Activated CD4-positive, alpha-beta T cell treated with anti-CD3 and anti-CD28 coated beads for 36 hours (primary cell): Measurements from ENCODE around the gene NOCT. TPM values are rescaled to one million over a fixed set of nuclear protein-coding genes. Genes with fewer than 3 reads are reported as not detected.
"Not testable (repeated sequence)": the region's sequence is repeated elsewhere in the genome, so short reads cannot be mapped to it uniquely, and the experiment has no call there.

Experiments used
- ATAC-seq: fragments of 200-7000 bp; cut with Tn5 transposase; one replicate; pipeline ENCODE4 v1.10.0; 2021; ENCODE audit warnings: mild to moderate bottlenecking, moderate library complexity
- CTCF ChIA-PET: fragments of 350-600 bp; sonication (Branson Sonifier 250); formaldehyde crosslinking; loops from one replicate; lab custom pipeline; 2021; ENCODE audit warnings: antibody characterized with exemption; lab: Charles Lee
- POLR2A ChIA-PET: fragments of 350-600 bp; sonication (Branson Sonifier 250); formaldehyde crosslinking; loops from one replicate; lab custom pipeline; 2021; ENCODE audit warnings: antibody characterized with exemption, inconsistent platforms; lab: Charles Lee
- DNase-seq: peaks from one replicate; pipeline ENCODE4 v3.0.0-alpha.2; 2020
- H3K27ac Mint-ChIP-seq: one replicate; pipeline ENCODE4 v1.8.0; 2021; ENCODE audit warnings: mixed read lengths
- H3K27me3 Mint-ChIP-seq: one replicate; pipeline ENCODE4 v1.8.0; 2021; ENCODE audit warnings: mixed read lengths
- H3K36me3 Mint-ChIP-seq: one replicate; pipeline ENCODE4 v1.8.0; 2021; ENCODE audit warnings: low read depth, mixed read lengths
- H3K4me1 Mint-ChIP-seq: one replicate; pipeline ENCODE4 v1.8.0; 2021; ENCODE audit warnings: mixed read lengths
- H3K4me3 Mint-ChIP-seq: one replicate; pipeline ENCODE4 v1.8.0; 2021; ENCODE audit warnings: mild to moderate bottlenecking, moderate library complexity, mixed read lengths
- H3K9me3 Mint-ChIP-seq: one replicate; pipeline ENCODE4 v1.8.0; 2021; ENCODE audit warnings: low read depth, mixed read lengths
- intact Hi-C, 2 experiments: fragments of 100-400 bp; cut with DNase I in 1 of 2; cut with micrococcal nuclease in 1 of 2; formaldehyde crosslinking; loops; one replicate each; pipeline versions ENCODE4 v1.14.2 to v1.15.1; 2022 to 2024; cut with DNase I, micrococcal nuclease
- total RNA-seq, 2 experiments: library from RNA; stranded (reverse); gene quantifications; one replicate each; pipeline ENCODE4 v1.2.3, GENCODE V29; 2021

The NOCT gene
- total RNA-seq, 2 experiments from 2014 or later = 16.5 to 20.5 TPM

GRCh38 chr4:139011225-139011950 lies 4.2 kb upstream of the NOCT start:
- Mint-ChIP-seq H3K9me3 (peaks cover 2% of the 10 kb centered on the region), H3K4me1 (peaks cover 18% of the 10 kb centered on the region), H3K27ac (no peak overlapping the region), H3K4me3 (no peak overlapping the region), H3K27me3 (no peaks in the 10 kb centered on the region), H3K36me3 (peaks cover 3% of the 10 kb centered on the region)
- ChIA-PET POLR2A (no interaction called here), CTCF (no interaction called here)
- DNase-seq (no peak), ATAC-seq (no peak)
- intact Hi-C loops = loop anchor here (10.0 kb wide), 2 partner anchors 543 to 1363 kb away; partner anchors contain the start of genes SCOC (in 1 of the 2) and SETD7 (in 1 of the 2)

- POLR2A ChIA-PET = interaction anchor here (0.6 to 1.5 kb wide), 4 partner anchors 21 to 605 kb away, joined by 3 to 4 read pairs (median 4); no protein-coding TSS in a partner anchor
- Mint-ChIP-seq H3K27ac (peak overlapping the region; percentile 96), H3K36me3 (peaks cover 13% of the 10 kb centered on the region), H3K27me3 (no peaks in the 10 kb centered on the region), H3K4me3 (peak overlapping the region; percentile 90), H3K9me3 (no peaks in the 10 kb centered on the region), H3K4me1 (peaks cover 35% of the 10 kb centered on the region)
- intact Hi-C loops = loop anchor here (1.0 to 10.0 kb wide), 13 partner anchors 69 to 1510 kb away; partner anchors contain the start of genes NAA15 (in 2 of the 2), ELF2 (in 1 of the 2), ELMOD2 (in 1 of the 2) and MAML3 (in 1 of the 2)
- ATAC-seq (peak; percentile 30), DNase-seq (no peak)
- CTCF ChIA-PET = interaction anchor here (0.6 to 3.9 kb wide), 10 partner anchors 10 to 286 kb away, joined by 3 to 31 read pairs (median 3); no protein-coding TSS in a partner anchor
Measured at GRCh38 chr4:139014371-139015268, 961 bp upstream of the NOCT start.

GRCh38 chr4:139015948-139016471 lies 429 bp downstream of the NOCT start:
- H3K27me3 Mint-ChIP-seq = no peaks in the 10 kb centered on the region
- POLR2A ChIA-PET = interaction anchor here (1.0 to 1.1 kb wide), 2 partner anchors 67 to 284 kb away, joined by 3 to 4 read pairs; no protein-coding TSS in a partner anchor

DNA sequence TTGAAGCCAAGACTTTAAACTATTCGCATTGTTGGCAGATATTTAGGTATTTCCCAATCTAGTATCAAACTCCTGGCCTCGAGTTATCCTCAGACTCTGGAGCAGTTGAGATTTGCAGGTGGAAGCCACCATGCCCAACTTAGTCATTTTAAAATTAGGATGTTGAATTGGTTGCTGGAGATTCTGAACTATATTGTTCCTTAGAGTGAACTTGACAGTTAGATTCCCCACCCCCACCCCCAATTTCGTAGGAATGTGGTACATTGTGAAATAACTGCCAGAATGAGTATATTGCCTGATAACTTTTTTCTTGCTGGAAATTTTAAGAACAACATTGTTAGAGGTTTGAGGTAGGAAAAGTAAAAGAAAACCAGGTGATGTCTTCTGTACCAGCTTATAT lies 2.3 kb downstream of the NOCT start:
- Mint-ChIP-seq H3K27ac (peak overlapping the region; percentile 13), H3K9me3 (no peaks in the 10 kb centered on the region), H3K4me3 (peak overlapping the region; percentile 2), H3K4me1 (peaks cover 45% of the 10 kb centered on the region), H3K27me3 (no peaks in the 10 kb centered on the region), H3K36me3 (peaks cover 22% of the 10 kb centered on the region)
- POLR2A ChIA-PET = interaction anchor here (2.2 kb wide), 1 partner anchor 10 kb away, joined by 5 read pairs; no protein-coding TSS in a partner anchor
- DNase-seq (no peak), ATAC-seq (no peak)
- intact Hi-C loops = loop anchor here (5.0 to 10.0 kb wide), 5 partner anchors 537 to 1357 kb away; partner anchors contain the start of genes MAML3 (in 1 of the 2), SCOC (in 1 of the 2), SETD7 (in 1 of the 2) and SLC7A11 (in 1 of the 2)
- CTCF ChIA-PET = interaction anchor here (1.0 to 4.9 kb wide), 2 partner anchors 9 to 12 kb away, joined by 4 to 45 read pairs; no protein-coding TSS in a partner anchor

More at GRCh38 chr4:139015948-139016471, 429 bp downstream of the NOCT start:
- Mint-ChIP-seq H3K9me3 (no peaks in the 10 kb centered on the region), H3K36me3 (peaks cover 19% of the 10 kb centered on the region), H3K4me1 (peaks cover 42% of the 10 kb centered on the region), H3K27ac (peak overlapping the region; percentile 94), H3K4me3 (peak overlapping the region; percentile 90)
- DNase-seq = peak; percentile 67
- no peak for ATAC-seq
- intact Hi-C loops = loop anchor here (1.0 to 10.0 kb wide), 13 partner anchors 67 to 1509 kb away; partner anchors contain the start of genes NAA15 (in 2 of the 2), ELF2 (in 1 of the 2), ELMOD2 (in 1 of the 2) and MAML3 (in 1 of the 2)
- CTCF ChIA-PET = interaction anchor here (0.7 to 3.9 kb wide), 5 partner anchors 13 to 250 kb away, joined by 3 to 31 read pairs (median 3); no protein-coding TSS in a partner anchor

DNA sequence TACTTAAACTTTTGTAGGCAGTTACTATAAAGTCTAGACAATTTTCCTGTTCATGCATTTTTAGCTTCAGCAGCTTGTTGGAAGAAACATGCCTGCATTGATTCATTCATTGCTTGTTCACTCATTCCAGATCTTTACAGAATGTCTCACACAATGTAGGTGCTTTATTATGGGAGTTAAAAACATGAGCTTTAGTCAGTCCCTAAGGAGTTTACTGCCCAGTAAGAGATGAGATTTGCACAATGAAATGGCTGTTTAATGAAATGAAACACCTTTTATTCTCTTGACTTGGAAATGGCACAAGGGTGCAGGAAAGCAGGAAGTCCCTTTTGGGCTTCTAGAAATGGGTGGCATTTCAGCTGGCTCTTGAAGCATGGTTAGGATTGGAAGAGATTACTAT lies 2.9 kb downstream of the NOCT start:
- Mint-ChIP-seq H3K4me3 (peak overlapping the region; percentile 2), H3K27ac (peak overlapping the region; percentile 13), H3K9me3 (no peaks in the 10 kb centered on the region), H3K27me3 (no peaks in the 10 kb centered on the region), H3K4me1 (peaks cover 44% of the 10 kb centered on the region), H3K36me3 (peaks cover 22% of the 10 kb centered on the region)
- CTCF ChIA-PET = interaction anchor here (0.8 to 4.9 kb wide), 3 partner anchors 9 to 34 kb away, joined by 3 to 45 read pairs (median 4); no protein-coding TSS in a partner anchor
- DNase-seq (no peak), ATAC-seq (no peak)
- POLR2A ChIA-PET = interaction anchor here (0.9 to 2.2 kb wide), 2 partner anchors 10 to 12 kb away, joined by 3 to 5 read pairs; no protein-coding TSS in a partner anchor
- intact Hi-C loops = loop anchor here (5.0 to 10.0 kb wide), 5 partner anchors 536 to 1356 kb away; partner anchors contain the start of genes MAML3 (in 1 of the 2), SCOC (in 1 of the 2), SETD7 (in 1 of the 2) and SLC7A11 (in 1 of the 2)

- no peaks in the 10 kb centered on the region for H3K9me3 Mint-ChIP-seq
- peaks cover 37% of the 10 kb centered on the region for H3K4me1 Mint-ChIP-seq
- H3K36me3 Mint-ChIP-seq = peaks cover 24% of the 10 kb centered on the region
- ATAC-seq (no peak), DNase-seq (no peak)
- intact Hi-C loops = loop anchor here (5.0 to 10.0 kb wide), 5 partner anchors 536 to 1356 kb away; partner anchors contain the start of genes MAML3 (in 1 of the 2), SCOC (in 1 of the 2), SETD7 (in 1 of the 2) and SLC7A11 (in 1 of the 2)
- no peak overlapping the region for H3K27ac Mint-ChIP-seq
- ChIA-PET CTCF (interaction anchor here (0.8 to 4.9 kb wide), 4 partner anchors 8 to 594 kb away, joined by 3 to 45 read pairs (median 4); no protein-coding TSS in a partner anchor), POLR2A (interaction anchor here (0.6 to 2.2 kb wide), 3 partner anchors 9 to 11 kb away, joined by 3 to 5 read pairs (median 4); no protein-coding TSS in a partner anchor)
- H3K4me3 Mint-ChIP-seq = no peak overlapping the region
- H3K27me3 Mint-ChIP-seq = no peaks in the 10 kb centered on the region
Measured at GRCh38 chr4:139018971-139019758, 3.6 kb downstream of the NOCT start.

GRCh38 chr4:139020384-139020783 lies 4.8 kb downstream of the NOCT start:
- DNase-seq (no peak), ATAC-seq (no peak)
- Mint-ChIP-seq H3K4me3 (no peak overlapping the region), H3K4me1 (peaks cover 27% of the 10 kb centered on the region), H3K27me3 (no peaks in the 10 kb centered on the region), H3K9me3 (no peaks in the 10 kb centered on the region), H3K36me3 (peaks cover 25% of the 10 kb centered on the region), H3K27ac (no peak overlapping the region)
- ChIA-PET POLR2A (interaction anchor here (0.6 to 2.2 kb wide), 2 partner anchors 8 to 12 kb away, joined by 4 to 5 read pairs; no protein-coding TSS in a partner anchor), CTCF (interaction anchor here (0.6 to 4.9 kb wide), 3 partner anchors 9 to 595 kb away, joined by 3 to 45 read pairs (median 3); no protein-coding TSS in a partner anchor)
- intact Hi-C loops = no loop called here

DNA sequence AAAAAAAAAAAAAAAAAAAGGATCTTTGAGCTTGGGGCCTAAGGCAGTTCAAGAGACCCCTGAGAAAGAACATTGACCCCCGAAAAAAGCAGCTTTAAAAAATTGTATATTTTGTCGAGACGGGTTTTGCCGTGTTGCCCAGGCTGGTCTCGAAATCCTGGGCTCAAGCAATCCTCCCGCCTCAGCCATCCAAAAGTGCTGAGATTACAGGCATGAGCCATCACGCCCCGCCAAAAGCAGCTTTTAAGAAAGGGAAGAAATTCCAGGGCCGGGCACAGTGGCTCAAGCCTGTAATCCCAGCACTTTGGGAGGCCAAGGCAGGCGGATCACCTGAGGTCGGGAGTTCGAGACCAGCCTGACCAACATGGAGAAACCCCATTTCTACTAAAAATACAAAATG lies 5.5 kb downstream of the NOCT start:
- H3K27me3 Mint-ChIP-seq, DNase-seq, H3K27ac Mint-ChIP-seq, POLR2A ChIA-PET, H3K4me3 Mint-ChIP-seq, H3K9me3 Mint-ChIP-seq, intact Hi-C loops, ATAC-seq: not testable (repeated sequence)
- peaks cover 25% of the 10 kb centered on the region for H3K36me3 Mint-ChIP-seq
- peaks cover 27% of the 10 kb centered on the region for H3K4me1 Mint-ChIP-seq
- CTCF ChIA-PET = interaction anchor here (4.9 kb wide), 1 partner anchor 9 kb away, joined by 45 read pairs; no protein-coding TSS in a partner anchor

DNA sequence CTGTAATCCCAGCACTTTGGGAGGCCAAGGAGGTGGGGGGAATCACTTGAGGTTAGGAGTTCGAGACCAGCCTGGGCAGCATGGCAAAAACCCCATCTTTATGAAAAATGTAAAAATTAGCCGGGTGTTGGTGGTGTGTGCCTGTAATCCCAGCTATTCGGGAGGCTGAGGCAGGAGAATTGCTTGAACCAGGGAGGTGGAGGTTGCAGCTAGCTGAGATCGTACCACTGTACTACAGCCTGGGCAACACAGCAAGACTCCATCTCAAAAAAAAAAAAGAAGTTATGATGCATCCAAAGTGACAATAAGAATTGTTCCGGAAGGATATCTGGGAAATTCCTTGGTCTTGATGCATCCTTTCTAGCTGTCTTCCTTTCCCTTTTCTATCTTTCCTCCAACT lies 7.3 kb downstream of the NOCT start:
- Mint-ChIP-seq H3K4me1 (peaks cover 24% of the 10 kb centered on the region), H3K27me3 (no peaks in the 10 kb centered on the region), H3K27ac (no peak overlapping the region), H3K36me3 (peaks cover 21% of the 10 kb centered on the region), H3K4me3 (no peak overlapping the region), H3K9me3 (no peaks in the 10 kb centered on the region)
- ATAC-seq (no peak), DNase-seq (no peak)
- ChIA-PET POLR2A (interaction anchor here (0.6 kb wide), 2 partner anchors 18 to 89 kb away, joined by 3 to 5 read pairs; no protein-coding TSS in a partner anchor), CTCF (interaction anchor here (0.6 to 1.3 kb wide), 3 partner anchors 22 to 514 kb away, joined by 3 to 4 read pairs (median 3); no protein-coding TSS in a partner anchor)
- intact Hi-C loops = no loop called here
